Measurements from ENCODE around the gene CHRND. TPM values are rescaled to one million over a fixed set of nuclear protein-coding genes. Genes with fewer than 3 reads are reported as not detected.
"Not testable (repeated sequence)": the region's sequence is repeated elsewhere in the genome, so short reads cannot be mapped to it uniquely, and the experiment has no call there.

CHRND gene
- total RNA-seq, 2 experiments from 2014 or later = not detected

GRCh38 chr2:232568161-232568560, 42.2 kb downstream of the CHRND start:
- no peak for ATAC-seq (ENCODE audit: poor library complexity)
- intact Hi-C loops (cut with DNase I, micrococcal nuclease) = no loop called here
- Mint-ChIP-seq H3K36me3 (ENCODE audit: low read depth) (peaks cover 99% of the 10 kb centered on the region), H3K4me3 (no peak overlapping the region), H3K4me1 (ENCODE audit: low read depth) (no peaks in the 10 kb centered on the region), H3K9me3 (no peaks in the 10 kb centered on the region), H3K27ac (no peak overlapping the region), H3K27me3 (no peaks in the 10 kb centered on the region)
- DNase-seq = no peak
- Histone ChIP-seq H3K4me1 (ENCODE audit: insufficient read depth, low read length) (no peaks in the 10 kb centered on the region), H3K36me3 (ENCODE audit: insufficient read depth, low read length) (peaks cover 77% of the 10 kb centered on the region), H3K27me3 (ENCODE audit: control insufficient read depth in 1 of 2, insufficient read depth in 2 of 2, low read length in 2 of 2) (no peaks in the 10 kb centered on the region), H3K27ac (ENCODE audit: low read depth in 1 of 2, low read length in 2 of 2) (no peak overlapping the region), H3K4me3 (ENCODE audit: low read length) (no peak overlapping the region), H3K9me3 (ENCODE audit: control insufficient read depth in 1 of 2, insufficient read depth in 1 of 2, low read length in 2 of 2) (no peaks in the 10 kb centered on the region)
- TF ChIP-seq, protein P1, sequence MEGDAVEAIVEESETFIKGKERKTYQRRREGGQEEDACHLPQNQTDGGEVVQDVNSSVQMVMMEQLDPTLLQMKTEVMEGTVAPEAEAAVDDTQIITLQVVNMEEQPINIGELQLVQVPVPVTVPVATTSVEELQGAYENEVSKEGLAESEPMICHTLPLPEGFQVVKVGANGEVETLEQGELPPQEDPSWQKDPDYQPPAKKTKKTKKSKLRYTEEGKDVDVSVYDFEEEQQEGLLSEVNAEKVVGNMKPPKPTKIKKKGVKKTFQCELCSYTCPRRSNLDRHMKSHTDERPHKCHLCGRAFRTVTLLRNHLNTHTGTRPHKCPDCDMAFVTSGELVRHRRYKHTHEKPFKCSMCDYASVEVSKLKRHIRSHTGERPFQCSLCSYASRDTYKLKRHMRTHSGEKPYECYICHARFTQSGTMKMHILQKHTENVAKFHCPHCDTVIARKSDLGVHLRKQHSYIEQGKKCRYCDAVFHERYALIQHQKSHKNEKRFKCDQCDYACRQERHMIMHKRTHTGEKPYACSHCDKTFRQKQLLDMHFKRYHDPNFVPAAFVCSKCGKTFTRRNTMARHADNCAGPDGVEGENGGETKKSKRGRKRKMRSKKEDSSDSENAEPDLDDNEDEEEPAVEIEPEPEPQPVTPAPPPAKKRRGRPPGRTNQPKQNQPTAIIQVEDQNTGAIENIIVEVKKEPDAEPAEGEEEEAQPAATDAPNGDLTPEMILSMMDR (IDR thresholded peaks at IDR 0.05) = no peak
- ChIA-PET CTCF (no interaction called here), POLR2A (interaction anchor here (1.1 kb wide), 1 partner anchor 18 kb away, joined by 3 read pairs; the partner anchor contains the start of gene TIGD1)

- no peaks in the 10 kb centered on the region for H3K27me3 ChIP-seq (ENCODE audit: control insufficient read depth in 1 of 2, insufficient read depth in 2 of 2, low read length in 2 of 2)
- no peak overlapping the region for H3K27ac ChIP-seq (ENCODE audit: low read depth in 1 of 2, low read length in 2 of 2)
- Mint-ChIP-seq H3K4me1 (ENCODE audit: low read depth) (no peaks in the 10 kb centered on the region), H3K27ac (no peak overlapping the region), H3K9me3 (no peaks in the 10 kb centered on the region), H3K4me3 (no peak overlapping the region), H3K27me3 (no peaks in the 10 kb centered on the region), H3K36me3 (ENCODE audit: low read depth) (peaks cover 98% of the 10 kb centered on the region)
- ATAC-seq (ENCODE audit: poor library complexity) = no peak
- H3K9me3 ChIP-seq (ENCODE audit: control insufficient read depth in 1 of 2, insufficient read depth in 1 of 2, low read length in 2 of 2) = no peaks in the 10 kb centered on the region
- H3K36me3 ChIP-seq (ENCODE audit: insufficient read depth, low read length) = peaks cover 78% of the 10 kb centered on the region
- TF ChIP-seq, protein P1 (IDR thresholded peaks at IDR 0.05) = no peak
- no peak for DNase-seq
- no peaks in the 10 kb centered on the region for H3K4me1 ChIP-seq (ENCODE audit: insufficient read depth, low read length)
- intact Hi-C loops (cut with DNase I, micrococcal nuclease) = no loop called here
- POLR2A ChIA-PET = no interaction called here
- H3K4me3 ChIP-seq (ENCODE audit: low read length) = no peak overlapping the region
- CTCF ChIA-PET = interaction anchor here (0.5 kb wide), 1 partner anchor 38 kb away, joined by 4 read pairs; no protein-coding TSS in a partner anchor
Measured at GRCh38 chr2:232569541-232569940, 43.6 kb downstream of the CHRND start.

DNA sequence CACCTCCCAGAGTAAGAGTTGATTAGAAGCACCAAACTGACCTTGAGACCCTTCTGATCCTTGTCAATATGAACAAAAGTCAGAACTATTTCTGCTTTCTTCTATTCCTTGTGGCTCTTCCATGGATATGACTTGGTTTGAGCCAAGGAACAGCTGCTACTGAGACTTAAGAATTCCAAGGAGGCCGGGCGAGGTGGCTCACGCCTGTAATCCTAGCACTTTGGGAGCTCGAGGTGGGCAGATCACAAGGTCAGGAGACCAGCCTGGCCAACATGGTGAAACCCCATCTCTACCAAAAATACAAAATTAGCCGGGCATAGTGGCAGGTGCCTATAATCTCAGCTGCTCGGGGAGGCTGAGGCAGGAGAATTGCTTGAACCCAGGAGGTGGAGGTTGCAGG, 44.5 kb downstream of the CHRND start:
- H3K4me3 Mint-ChIP-seq; intact Hi-C loops (cut with DNase I, micrococcal nuclease); H3K27me3 Mint-ChIP-seq; H3K9me3 Mint-ChIP-seq; H3K27ac Mint-ChIP-seq; CTCF ChIA-PET; H3K4me3 ChIP-seq (ENCODE audit: low read length); H3K4me1 Mint-ChIP-seq (ENCODE audit: low read depth); H3K27me3 ChIP-seq (ENCODE audit: control insufficient read depth in 1 of 2, insufficient read depth in 2 of 2, low read length in 2 of 2); H3K27ac ChIP-seq (ENCODE audit: low read depth in 1 of 2, low read length in 2 of 2); H3K4me1 ChIP-seq (ENCODE audit: insufficient read depth, low read length); ATAC-seq (ENCODE audit: poor library complexity); DNase-seq; H3K9me3 ChIP-seq (ENCODE audit: control insufficient read depth in 1 of 2, insufficient read depth in 1 of 2, low read length in 2 of 2): not testable (repeated sequence)
- H3K36me3 ChIP-seq (ENCODE audit: insufficient read depth, low read length) = peaks cover 79% of the 10 kb centered on the region
- peaks cover 98% of the 10 kb centered on the region for H3K36me3 Mint-ChIP-seq (ENCODE audit: low read depth)
- POLR2A ChIA-PET = interaction anchor here (0.5 to 1.3 kb wide), 2 partner anchors 20 to 25 kb away, joined by 3 to 4 read pairs; no protein-coding TSS in a partner anchor

- CTCF ChIA-PET = no interaction called here
- ATAC-seq (ENCODE audit: poor library complexity) (no peak), DNase-seq (no peak)
- Mint-ChIP-seq H3K27me3 (no peaks in the 10 kb centered on the region), H3K9me3 (no peaks in the 10 kb centered on the region), H3K27ac (no peak overlapping the region), H3K4me3 (no peak overlapping the region), H3K36me3 (ENCODE audit: low read depth) (peaks cover 96% of the 10 kb centered on the region), H3K4me1 (ENCODE audit: low read depth) (no peaks in the 10 kb centered on the region)
- Histone ChIP-seq H3K36me3 (ENCODE audit: insufficient read depth, low read length) (peaks cover 76% of the 10 kb centered on the region), H3K27me3 (ENCODE audit: control insufficient read depth in 1 of 2, insufficient read depth in 2 of 2, low read length in 2 of 2) (no peaks in the 10 kb centered on the region), H3K4me3 (ENCODE audit: low read length) (no peak overlapping the region), H3K9me3 (ENCODE audit: control insufficient read depth in 1 of 2, insufficient read depth in 1 of 2, low read length in 2 of 2) (no peaks in the 10 kb centered on the region), H3K27ac (ENCODE audit: low read depth in 1 of 2, low read length in 2 of 2) (no peak overlapping the region), H3K4me1 (ENCODE audit: insufficient read depth, low read length) (no peaks in the 10 kb centered on the region)
- TF ChIP-seq, protein P1 (IDR thresholded peaks at IDR 0.05) = no peak
- intact Hi-C loops (cut with DNase I, micrococcal nuclease) = no loop called here
- POLR2A ChIA-PET = interaction anchor here (0.5 to 1.3 kb wide), 2 partner anchors 20 to 25 kb away, joined by 3 to 4 read pairs; no protein-coding TSS in a partner anchor
Measured at GRCh38 chr2:232571026-232571474, 45.1 kb downstream of the CHRND start.

Measured in CD4-positive, alpha-beta T cell (primary cell).